Breast epithelium (tissue), 4 donors: ENCODE measurements around the gene MSX2. TPM values are rescaled to one million over a fixed set of nuclear protein-coding genes. Genes with fewer than 3 reads are reported as not detected.

Source experiments
- DNase-seq, 2 donors: peaks; one replicate each; pipeline ENCODE4 v3.0.0-alpha.2; 2019; ENCODE audit warnings: low spot score in 2 of 2
- H3K27ac ChIP-seq, 2 donors: fragments of 200-600 bp; sonication (generic) in 1 of 2; one replicate each; pipeline ENCODE4 v1.5.1; 2016 to 2019; ENCODE audit warnings: mild to moderate bottlenecking in 1 of 2
- H3K27me3 ChIP-seq, 2 donors: fragments of 200-600 bp; sonication (generic) in 1 of 2; one replicate each; pipeline versions ENCODE4 v1.5.1 to v1.6.0; 2017 to 2019; ENCODE audit warnings: control low read depth in 1 of 2, mild to moderate bottlenecking in 1 of 2
- H3K36me3 ChIP-seq: fragments of 200-600 bp; one replicate; pipeline ENCODE4 v1.5.1; 2019
- H3K4me1 ChIP-seq, 2 donors: fragments of 200-600 bp; sonication (generic); one replicate each; pipeline ENCODE4 v1.5.1; 2016 to 2019; ENCODE audit warnings: control low read depth in 1 of 2
- H3K4me3 ChIP-seq, 3 donors: fragments of 200-600 bp; sonication (generic); 1 replicate in 2 of 3; 2 replicates in 1 of 3; pipeline ENCODE4 v1.5.1; 2016 to 2019; ENCODE audit warnings: mild to moderate bottlenecking in 3 of 3, moderate library complexity in 2 of 3
- H3K9me3 ChIP-seq, 2 donors: fragments of 200-600 bp; sonication (generic) in 1 of 2; one replicate each; pipeline ENCODE4 v1.5.1; 2016 to 2019; ENCODE audit warnings: control low read depth in 1 of 2
- POLR2A ChIP-seq: fragments of 450-650 bp; IDR thresholded peaks from one replicate; pipeline ENCODE4 v1.6.1; 2016; ENCODE audit warnings: antibody characterized with exemption, mild to moderate bottlenecking, moderate library complexity
- POLR2AphosphoS5 ChIP-seq, 3 donors: sonication (generic); formaldehyde crosslinking; IDR thresholded peaks; one replicate each; pipeline ENCODE4 v1.6.1; 2017; ENCODE audit warnings: antibody characterized with exemption in 3 of 3
- intact Hi-C: fragments of 100-400 bp; cut with DNase I; formaldehyde crosslinking; loops from one replicate; pipeline ENCODE4 v1.15.1; 2023; ENCODE audit warnings: low total_unique reads
- total RNA-seq, 3 donors: library from RNA; depleted of rRNA; stranded (reverse); fragments of >200 nt; gene quantifications; one replicate each; pipeline ENCODE4 v1.1.0, GENCODE V29; 2016
- TF ChIP-seq, protein P1 (sequence below), 3 donors: fragments of 450-650 bp; IDR thresholded peaks; one replicate each; pipeline ENCODE4 v1.5.1; 2016 to 2017; ENCODE audit warnings: antibody characterized with exemption in 3 of 3, mild to moderate bottlenecking in 3 of 3, moderate library complexity in 3 of 3

The MSX2 gene
- total RNA-seq, 3 donors from 2014 or later: 1.6 to 12.7 (median 11.5) TPM

DNA sequence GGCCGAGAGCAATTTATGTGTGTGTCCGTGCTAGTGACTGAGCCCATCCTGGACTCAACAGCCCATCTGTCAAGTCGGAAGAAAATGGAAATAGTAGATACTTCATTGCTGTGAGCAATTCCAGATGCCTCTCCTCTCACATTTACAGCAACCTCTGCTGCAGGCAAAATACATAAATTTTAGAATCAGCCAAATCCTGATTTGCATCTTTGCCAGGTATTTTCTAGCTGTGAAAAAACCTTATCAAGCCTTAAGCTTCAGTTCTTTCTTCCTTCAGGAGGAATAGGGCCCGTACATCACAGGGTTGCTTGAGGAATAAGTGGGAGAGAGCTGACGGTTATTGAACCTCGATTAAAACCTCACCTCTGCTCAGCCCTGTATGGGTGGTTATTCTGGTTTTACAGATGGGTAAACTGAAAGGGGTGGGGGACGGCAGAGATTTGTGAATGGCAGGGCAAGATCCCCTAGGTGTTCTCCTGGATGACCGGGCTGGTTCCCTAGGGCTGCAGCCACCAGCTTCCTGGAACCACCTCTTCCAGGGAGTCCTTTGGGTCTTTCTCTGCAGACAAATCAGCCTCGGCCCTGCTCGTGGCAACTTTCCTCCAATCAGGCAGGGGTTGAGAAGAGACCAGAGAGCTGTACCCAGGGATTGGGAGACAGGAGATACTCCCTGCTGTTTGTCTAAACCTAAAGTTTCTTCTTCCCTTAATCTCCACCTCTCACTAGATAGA is 5.3 kb upstream of the MSX2 start:
- H3K27me3 ChIP-seq: peaks cover 0 to 52% of the 10 kb centered on the region in 2 donors
- H3K4me3 ChIP-seq: no peak overlapping the region
- H3K9me3 ChIP-seq: no peaks in the 10 kb centered on the region
- no peak for DNase-seq
- H3K4me1 ChIP-seq: no peaks in the 10 kb centered on the region
- TF ChIP-seq, protein P1, sequence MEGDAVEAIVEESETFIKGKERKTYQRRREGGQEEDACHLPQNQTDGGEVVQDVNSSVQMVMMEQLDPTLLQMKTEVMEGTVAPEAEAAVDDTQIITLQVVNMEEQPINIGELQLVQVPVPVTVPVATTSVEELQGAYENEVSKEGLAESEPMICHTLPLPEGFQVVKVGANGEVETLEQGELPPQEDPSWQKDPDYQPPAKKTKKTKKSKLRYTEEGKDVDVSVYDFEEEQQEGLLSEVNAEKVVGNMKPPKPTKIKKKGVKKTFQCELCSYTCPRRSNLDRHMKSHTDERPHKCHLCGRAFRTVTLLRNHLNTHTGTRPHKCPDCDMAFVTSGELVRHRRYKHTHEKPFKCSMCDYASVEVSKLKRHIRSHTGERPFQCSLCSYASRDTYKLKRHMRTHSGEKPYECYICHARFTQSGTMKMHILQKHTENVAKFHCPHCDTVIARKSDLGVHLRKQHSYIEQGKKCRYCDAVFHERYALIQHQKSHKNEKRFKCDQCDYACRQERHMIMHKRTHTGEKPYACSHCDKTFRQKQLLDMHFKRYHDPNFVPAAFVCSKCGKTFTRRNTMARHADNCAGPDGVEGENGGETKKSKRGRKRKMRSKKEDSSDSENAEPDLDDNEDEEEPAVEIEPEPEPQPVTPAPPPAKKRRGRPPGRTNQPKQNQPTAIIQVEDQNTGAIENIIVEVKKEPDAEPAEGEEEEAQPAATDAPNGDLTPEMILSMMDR (IDR thresholded peaks at IDR 0.05): no peak
- no peak for TF ChIP-seq POLR2A
- TF ChIP-seq POLR2AphosphoS5 (IDR thresholded peaks at IDR 0.05): no peak
- H3K27ac ChIP-seq: no peak overlapping the region
- no peaks in the 10 kb centered on the region for H3K36me3 ChIP-seq
- intact Hi-C loops: no loop called here

DNA sequence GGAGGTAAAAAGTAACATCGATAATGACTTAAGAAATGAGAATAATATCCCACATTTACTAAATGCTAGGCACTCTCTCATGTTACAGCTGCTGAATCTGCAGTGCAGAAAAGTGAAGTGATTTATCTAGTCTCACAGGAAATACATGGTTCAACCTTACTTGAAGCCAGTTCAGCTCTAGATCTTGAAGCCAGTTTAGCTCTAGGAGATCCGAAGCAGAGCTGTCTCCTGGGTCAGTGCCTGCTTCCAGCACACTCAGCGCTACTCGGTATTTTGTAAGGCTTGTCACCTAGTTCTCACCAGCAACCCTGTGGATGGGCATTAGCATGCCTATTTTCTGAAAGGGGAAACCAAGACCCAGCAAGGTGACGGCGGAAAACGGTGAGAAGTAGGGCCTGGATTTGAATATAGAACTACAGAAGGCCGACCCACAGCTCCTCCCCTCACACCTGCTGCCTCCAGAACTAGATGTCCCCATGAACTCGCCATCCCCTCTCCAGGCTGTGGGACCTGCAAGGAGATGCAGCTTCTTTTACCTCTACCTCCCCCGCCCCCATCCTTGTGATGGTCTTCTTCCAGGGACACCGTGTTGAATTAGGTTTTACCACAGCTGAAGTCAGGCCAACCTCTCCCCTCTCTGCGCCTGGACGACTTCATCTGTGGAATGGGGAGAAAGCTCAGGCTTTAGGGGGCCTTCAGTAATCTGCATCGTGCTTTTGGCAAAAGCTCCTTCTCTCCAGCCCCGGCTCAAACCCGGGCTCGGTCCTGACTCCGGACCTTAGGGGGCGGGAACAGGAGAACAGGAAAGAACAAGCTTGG is 4.4 kb upstream of the MSX2 start:
- no peaks in the 10 kb centered on the region for H3K36me3 ChIP-seq
- peaks cover 0 to 52% of the 10 kb centered on the region in 2 donors for H3K27me3 ChIP-seq
- no peak for DNase-seq
- no peak overlapping the region for H3K4me3 ChIP-seq
- intact Hi-C loops: no loop called here
- no peaks in the 10 kb centered on the region for H3K9me3 ChIP-seq
- H3K4me1 ChIP-seq: no peaks in the 10 kb centered on the region
- TF ChIP-seq, protein P1 (IDR thresholded peaks at IDR 0.05): no peak
- no peak for TF ChIP-seq POLR2AphosphoS5 (IDR thresholded peaks at IDR 0.05)
- H3K27ac ChIP-seq: no peak overlapping the region

DNA sequence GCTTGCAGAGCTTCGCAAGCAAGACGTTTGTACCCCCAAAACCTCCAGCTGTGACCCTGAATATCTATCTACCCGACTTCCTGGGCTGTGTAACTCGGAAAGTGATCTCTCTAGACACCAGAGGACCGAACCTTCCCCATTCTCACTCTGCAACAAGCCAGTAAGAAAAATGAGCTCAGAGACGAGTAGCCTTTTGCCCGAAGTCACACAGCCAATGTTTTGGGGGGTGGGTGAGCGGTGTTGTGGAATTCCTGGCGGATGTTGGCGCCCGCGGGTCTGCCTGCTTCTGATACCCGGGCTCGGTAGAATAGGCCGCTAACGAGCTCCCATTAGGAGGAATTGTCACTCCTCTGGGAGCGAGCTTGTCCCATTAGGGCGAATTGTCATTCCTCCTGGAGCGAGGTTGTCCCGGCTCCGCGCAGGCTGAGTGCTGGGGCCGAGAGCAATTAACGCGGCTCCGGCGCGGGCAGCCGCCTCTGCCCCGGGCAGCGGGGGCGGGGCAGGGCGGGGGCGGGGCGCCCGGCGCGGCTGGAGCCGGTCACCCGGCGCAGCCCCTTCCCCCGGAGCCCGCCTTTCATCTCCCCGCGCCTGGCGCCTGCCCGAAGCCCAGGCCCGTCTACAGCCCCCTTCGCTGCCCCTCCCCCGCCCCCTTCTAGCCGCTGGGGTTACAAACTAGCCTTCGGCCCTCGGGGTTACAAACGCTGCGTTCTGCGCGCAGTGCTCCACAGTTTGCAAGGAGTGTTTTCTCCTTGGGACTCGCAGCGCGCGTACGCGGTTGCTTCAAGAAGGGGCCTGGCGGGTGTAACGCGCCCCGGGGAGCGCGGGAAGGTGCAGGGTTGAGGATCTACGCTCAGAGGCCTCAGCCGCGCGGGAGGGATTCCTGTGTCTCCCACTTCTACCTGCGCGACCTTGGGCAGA is 3.5 kb upstream of the MSX2 start:
- H3K4me1 ChIP-seq: no peaks in the 10 kb centered on the region
- H3K36me3 ChIP-seq: no peaks in the 10 kb centered on the region
- H3K27ac ChIP-seq: no peak overlapping the region
- no peak for TF ChIP-seq POLR2A
- no peak for TF ChIP-seq POLR2AphosphoS5 (IDR thresholded peaks at IDR 0.05)
- TF ChIP-seq, protein P1 (IDR thresholded peaks at IDR 0.05): no peak
- no peaks in the 10 kb centered on the region for H3K9me3 ChIP-seq
- peak overlapping the region in 2 of 3 donors; percentile 39 to 62 for H3K4me3 ChIP-seq
- H3K27me3 ChIP-seq: peaks cover 0 to 50% of the 10 kb centered on the region in 2 donors
- intact Hi-C loops: no loop called here
- DNase-seq: no peak

DNA sequence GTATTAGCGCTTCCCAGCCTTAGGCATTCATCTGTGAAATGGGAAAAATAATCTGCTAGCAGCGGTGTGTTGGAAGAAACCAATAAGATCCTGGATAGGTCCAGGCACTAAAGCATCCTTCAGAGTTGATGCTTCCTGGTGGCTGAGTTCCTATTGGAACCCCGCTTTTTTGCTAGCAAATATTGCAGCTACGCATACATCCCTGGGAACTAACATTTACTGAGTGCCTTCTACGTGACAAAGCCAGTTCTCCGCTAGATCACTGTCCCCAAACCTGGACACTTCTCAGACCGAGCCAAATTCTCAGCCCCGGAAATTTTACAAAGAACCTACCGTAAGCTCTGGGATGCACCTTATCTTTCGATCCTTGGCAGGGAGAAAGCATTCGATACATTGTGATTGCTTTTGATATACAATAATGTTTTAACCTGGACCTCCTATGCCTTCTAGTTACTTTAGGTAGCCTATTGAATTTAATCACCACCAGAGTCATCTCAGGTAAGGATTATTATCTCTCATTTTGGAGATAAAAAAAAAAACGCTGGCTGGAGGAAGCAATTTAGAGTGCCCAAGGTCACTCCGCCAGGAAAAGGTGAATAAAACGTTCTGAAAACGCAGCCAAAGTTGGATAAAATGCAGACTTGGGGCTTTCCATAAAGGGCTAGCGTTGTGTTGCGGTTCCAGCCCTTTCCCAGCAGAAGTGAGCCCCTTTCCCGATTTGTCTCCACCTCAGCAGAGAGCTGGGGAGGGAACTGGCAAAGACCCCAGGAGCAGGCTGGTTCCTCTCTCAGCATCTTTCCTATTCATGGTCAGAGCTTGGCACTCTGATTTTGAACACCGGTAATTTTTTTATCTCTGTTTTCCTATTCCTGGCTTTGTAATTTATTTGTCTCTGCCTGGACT is 2.6 kb upstream of the MSX2 start:
- Histone ChIP-seq H3K4me3 (peak overlapping the region in 2 of 3 donors; percentile 39 to 62), H3K27ac (no peak overlapping the region), H3K4me1 (no peaks in the 10 kb centered on the region), H3K9me3 (no peaks in the 10 kb centered on the region), H3K36me3 (no peaks in the 10 kb centered on the region), H3K27me3 (peaks cover 0 to 48% of the 10 kb centered on the region in 2 donors)
- no peak for DNase-seq
- TF ChIP-seq POLR2A (no peak), POLR2AphosphoS5 (IDR thresholded peaks at IDR 0.05) (no peak)
- TF ChIP-seq, protein P1 (IDR thresholded peaks at IDR 0.05): no peak
- intact Hi-C loops: no loop called here
